HG03139 (cell line): ENCODE measurements around the gene MYL3.

Experiments
- ATAC-seq: cut with Tn5 transposase; IDR thresholded peaks from one replicate; pipeline ENCODE4 v1.9.1; 2021; ENCODE audit not compliant: unreplicated experiment

MYL3 gene

DNA sequence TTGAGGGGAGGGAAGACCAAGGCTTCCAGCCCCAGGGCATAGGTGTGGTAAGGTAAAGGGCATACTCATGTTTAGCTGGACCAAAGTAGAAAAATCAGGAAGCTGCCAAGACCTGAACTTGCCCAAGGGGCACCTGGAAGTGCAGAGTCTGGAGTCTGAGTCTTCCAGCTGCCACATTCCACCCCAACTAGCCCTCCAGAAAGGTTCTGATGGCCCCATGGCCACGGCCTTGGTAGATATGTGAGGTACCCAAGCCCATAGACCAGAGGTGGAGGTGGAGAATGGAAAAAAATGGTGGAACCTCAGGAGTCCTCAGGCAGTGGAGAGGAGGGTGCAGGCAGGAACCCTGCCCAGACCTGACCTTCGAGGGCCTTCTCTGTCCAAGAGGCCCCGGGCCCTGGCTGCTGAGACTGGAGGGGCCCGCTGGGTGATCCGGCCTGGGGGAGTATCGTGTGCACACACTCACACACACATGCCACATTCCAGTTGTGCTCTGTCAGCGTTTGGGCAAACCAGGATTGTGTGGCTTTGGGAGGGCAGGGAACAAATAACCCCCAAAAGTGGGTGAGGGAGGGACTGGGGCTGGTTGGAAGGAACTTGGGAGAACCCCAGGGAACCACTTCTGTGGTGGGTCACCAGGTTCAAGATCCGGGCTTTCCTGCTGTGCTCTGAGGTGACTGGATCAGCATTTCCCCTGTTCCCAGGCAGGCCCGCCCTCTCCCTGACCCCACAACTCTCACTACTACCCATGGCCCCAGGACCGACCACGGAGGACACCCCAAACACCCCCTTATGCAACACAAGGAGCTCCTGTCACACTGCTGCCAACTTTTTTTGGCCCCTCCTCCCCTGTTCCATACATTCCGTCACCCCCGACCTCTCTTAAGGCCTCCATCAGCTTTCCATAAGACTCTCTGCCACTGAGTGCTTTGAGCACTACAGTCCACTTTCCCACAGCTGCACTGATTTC lies 11.6 kb downstream of the MYL3 start:
- ATAC-seq, result no peak

DNA sequence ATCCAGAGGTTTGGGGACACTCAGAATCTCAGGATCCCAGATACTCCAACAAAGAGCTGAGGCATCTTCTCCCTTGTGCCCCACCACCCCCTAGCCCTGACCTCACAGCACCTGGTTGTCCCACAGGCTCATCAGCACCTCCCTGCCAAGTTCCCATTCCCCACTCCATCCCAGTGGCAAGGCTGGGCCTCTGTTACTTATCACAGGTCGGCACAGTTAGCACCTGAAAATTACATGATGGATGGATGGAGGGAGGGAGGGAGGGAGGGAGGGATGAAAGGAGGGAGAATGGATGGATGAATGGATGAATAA lies 12.8 kb downstream of the MYL3 start:
- ATAC-seq, result no peak

DNA sequence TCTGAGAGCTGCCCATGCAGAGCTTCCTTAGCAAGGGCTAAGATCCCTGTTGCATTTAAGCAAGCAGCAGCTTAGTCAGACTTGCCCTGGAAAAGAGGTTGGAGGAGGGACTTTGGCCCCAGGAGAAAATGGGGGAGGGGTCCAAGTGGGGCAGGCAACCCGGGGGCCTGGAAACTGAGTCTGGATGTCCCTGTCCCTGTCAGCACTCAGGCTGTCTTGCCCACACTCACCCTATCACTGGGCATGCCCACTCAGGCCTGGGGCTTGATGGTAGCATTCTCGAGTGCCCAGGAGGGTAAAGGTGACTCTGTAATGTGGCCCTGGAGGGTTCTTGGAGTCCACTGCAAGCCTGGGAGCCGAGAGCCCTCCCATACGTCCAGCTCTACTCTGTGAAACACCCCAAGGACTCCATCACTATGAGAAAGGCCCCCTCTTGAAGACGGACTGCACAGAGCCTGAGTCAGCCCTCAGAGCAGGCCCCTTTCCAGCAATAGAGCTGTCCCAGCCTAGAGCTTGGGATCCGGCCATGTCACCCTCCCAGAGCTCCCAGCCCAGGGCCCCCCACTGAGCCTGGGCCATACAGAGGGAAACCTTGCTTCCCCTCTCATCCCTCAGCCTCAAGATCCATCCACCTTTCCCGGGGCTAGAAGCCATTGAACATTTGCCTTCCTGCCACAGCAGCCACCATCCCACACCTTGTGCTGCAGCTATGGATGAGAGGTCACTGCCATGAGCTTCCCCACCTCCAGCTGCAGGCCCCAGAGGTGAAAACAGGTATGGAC lies 13.4 kb downstream of the MYL3 start:
- ATAC-seq, result no peak

DNA sequence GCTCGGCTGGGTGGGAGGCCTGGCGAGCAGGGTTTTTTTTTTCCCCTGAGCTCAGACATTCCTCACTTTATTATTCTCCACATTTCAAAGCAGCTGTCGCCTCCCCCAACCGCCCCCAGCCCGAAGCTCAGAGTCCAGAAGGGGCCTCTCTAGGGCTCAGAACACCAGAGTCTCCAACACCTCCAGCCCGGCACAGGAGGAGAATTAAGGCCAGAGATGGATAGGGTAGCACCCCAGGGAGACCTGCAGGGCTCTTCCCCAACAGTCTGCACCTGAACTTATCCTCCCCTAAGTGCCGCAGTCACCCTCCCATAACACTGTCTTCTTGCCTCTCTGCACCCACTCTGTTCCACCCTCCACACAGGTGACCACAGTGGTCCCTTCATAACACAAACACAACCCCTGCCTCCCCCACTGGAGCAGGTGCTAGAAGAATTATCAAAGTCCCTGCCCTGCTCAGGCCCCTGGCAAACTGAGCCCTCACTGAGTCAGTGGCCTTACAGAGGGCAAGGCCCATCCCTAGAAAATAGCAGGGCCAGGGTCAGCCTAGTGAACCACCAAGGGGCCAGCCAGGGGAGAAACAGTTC lies 14.1 kb downstream of the MYL3 start:
- ATAC-seq, result no peak

DNA sequence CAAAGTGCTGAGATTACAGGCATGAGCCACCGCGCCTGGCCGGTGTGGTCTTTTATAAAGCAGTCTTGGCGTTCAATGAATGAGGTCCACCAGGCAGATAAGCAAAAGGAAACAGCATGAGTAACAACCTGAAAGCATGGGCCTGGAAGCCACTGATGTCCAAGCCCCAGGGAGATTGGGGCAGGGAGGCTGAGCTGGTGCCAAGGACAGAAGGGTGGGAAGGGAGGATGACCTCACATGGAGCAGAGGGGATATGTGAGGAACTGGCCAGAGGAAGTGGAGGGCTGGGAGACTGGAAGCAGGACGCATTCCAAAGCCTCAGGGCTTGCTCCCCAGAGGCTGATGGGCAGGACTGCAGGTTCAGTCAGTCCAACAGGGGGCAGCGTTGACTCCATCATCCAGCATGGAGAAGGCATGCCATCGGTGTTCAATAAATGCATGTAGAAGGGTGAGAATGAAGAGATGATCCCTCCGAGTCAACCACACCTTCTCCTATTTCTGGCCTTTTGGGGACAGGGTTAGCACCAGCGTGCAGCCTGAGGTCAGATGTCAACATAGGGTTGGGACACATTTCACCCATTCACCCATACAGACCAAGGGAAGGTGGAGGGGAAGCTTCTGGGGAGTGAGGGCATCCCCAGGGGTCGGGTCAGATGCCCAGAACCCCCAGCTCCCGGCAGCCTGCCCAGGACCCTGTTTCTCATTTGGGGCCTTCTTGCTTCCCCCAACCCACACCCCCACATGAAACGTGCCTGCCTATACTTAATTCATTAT lies 14.8 kb downstream of the MYL3 start:
- no peak for ATAC-seq

DNA sequence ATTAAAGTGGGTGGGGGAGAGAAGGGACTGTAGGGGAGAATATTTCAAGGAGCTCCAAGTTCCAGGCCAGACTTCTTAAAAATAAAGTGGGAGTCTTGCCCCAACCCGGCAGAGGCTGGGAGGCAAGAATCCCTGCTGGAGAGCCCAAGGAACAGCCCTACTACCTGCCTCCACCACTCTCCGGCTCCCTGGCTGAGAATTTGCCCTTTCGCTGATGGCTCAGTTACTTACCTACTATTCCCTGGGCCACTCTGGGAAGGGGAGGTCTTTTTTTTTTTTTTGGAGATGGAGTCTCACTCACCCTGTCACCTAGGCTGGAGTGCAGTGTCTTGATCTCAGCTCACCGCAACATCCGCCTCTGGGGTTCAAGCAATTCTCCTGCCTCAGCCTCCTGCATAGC lies 15.5 kb downstream of the MYL3 start:
- ATAC-seq, result no peak

DNA sequence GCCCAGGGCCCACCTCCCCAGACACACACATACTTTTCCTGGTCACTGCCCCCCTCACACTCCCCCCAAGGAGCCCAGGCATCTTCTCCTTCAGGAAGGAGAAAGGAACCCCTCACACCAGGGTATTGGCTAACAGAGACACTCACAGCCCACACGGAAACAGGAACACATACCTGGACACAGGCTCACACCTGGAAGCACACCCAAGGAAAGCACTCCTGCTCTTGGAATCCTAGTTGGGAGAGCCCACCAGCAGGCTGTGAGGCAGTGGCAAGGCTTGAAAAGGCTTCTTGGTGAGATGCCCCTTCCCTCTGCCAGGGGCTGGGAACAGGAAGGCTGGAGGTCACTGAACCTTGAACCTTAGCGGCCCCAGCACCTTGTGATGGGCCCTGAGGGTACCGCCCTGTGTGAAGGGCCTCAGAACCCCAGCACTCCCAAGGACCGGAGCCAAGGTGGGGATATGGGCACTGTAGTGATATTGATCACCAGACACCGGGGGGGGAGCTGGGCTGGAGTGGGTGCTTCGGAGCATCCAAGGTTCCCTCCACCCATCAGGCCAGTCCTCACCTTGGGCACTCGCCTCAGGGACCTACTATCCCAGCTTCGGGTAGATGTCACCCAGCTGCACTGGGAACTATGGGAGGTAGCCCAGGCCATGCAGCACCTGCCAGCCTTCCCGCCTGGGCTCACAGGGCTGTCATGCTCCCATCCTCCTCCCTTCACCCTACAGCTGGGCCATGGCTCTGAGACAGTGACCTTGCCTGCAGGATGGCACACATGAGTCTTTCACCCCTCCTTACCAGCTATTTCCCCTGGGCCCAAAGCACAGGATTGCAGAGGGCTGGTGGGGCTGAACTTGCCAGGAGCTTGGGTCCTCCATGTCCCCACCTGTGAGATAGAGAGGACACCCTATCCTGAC lies 16.4 kb downstream of the MYL3 start:
- ATAC-seq, result no peak

DNA sequence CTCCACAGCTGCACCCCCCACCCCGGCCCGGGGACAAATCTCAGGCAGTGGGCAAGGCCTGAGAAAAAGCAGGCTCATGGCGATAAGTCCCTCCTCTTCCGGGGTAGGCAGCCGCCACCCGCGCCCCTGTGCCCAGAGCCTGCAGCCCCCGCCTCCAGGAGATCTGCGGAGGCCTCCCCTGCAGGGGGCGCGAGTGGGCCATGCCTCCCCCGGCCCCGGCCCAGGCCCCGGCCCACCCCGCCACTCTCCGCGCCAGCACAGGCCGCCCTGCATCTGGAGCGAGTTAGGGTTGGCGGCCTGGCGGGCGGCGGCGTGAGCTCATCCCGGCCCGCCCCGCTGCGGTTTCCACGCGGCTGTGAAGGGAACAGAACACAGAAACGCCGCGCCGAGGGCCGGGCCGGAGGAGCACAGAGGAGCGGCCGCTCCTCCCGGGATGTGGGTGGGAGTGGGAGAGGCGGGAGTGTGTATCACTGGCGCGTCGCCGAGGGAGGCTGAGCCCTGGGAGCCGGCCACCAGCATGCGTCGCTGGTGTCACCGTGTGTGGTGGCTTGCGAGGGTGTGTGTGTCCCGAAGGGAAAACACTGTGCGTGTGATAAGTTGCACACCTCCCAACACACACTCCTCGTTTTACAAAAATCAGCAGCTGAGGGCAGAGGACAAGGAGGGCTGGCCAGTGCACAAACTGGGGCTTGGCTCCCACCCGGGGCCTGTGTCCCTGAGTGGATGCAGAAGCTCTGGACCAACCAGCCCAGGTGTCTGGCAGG lies 17.2 kb downstream of the MYL3 start:
- no peak for ATAC-seq

DNA sequence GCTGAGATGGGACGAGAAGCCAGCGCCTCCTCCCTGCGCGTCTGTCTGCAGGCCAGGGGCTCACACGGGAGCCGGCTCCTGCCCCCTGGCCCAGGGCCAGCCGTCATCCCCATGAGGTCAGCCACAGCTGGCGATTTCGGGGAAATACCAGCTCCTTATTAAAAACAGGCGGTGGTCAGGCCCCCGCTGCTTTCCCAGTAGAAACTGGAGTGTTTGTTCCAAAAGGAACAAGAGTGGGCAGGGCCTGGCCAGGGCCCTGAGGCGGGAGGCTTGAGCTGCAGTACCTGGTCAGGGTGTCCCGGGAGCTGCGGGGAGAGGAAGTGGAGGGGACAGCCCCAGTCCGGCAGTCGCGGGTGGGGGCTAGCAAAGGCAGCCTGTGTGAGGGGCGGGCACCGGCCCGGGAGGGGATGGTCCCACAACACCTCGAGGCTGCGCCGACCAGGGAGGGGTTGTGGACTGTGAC lies 17.8 kb downstream of the MYL3 start:
- no peak for ATAC-seq

DNA sequence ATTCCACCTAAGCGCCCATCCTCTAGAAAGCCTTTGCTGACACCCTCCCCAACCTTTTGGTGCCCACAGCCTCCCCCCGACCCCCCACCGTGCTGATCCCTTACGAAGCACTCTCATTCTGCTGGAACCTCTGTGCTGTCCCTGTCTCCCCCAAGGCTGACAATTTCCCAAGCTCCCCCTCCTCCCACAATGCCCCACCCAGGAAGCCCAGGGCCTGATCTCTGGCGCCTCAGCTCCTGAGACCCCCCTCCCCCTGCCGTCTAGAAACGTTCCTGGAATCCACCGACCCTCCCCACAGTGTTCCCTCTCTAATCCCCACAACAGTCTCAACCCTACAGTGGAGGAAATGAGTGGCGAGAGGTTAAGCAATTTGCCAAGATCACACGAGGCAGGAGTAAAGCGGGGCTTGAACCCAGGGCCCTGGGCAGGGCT lies 18.3 kb downstream of the MYL3 start:
- no peak for ATAC-seq

DNA sequence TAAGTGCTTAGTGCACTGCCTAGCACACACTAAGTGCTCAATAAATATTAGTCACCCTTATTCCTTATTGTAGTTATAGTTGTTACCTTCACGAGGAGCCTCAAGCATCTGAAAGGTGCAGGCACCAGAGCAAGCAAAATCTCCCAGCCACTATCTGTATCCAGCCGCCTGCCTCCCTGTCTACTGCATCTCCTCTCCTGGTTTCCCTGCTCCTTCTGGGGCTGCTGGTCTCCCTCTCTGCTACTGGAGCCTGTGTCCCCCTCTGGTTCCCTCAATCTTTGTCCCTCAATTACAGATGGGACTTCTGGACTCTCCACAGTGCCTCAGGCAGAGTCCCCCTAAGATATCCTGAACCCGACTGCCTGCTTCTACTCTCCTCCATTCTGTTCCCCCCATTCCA lies 18.8 kb downstream of the MYL3 start:
- no peak for ATAC-seq

DNA sequence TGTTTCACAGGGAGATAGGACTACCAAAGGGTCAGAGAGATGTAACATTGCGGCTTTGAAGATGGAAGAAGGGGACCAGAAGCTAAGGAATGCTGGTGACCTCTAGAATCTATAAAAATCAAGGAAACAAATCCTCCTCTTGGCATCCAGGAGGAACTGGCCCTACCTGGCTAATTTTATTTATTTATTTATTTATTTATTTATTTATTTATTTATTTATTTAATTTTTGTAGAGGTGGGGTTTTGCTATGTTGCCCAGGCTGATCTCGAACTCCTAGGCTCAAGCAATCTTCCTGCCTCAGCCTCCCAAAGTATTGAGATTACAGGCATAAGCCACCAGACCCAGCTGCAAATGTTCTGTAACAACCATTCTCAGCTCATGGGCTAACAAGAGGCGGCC lies 19.7 kb downstream of the MYL3 start:
- no peak for ATAC-seq

DNA sequence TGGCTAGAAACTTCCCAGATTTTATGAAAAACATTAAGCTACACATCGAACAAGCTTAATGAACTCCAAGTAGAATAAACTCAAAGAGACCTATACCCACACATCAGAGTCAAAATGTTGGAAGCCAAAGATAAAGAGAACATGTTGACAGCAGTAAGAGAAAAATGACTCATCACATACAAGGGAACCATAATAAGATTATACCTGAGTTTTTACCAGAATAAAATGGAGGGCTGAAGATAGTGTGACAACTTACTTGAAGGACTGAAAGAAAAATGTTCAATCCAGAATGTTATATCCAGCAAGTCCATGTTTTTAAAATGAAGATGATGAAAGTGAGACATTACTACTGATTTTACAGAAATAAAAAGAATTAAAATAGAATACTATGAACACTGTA lies 22.8 kb downstream of the MYL3 start:
- ATAC-seq, result no peak

DNA sequence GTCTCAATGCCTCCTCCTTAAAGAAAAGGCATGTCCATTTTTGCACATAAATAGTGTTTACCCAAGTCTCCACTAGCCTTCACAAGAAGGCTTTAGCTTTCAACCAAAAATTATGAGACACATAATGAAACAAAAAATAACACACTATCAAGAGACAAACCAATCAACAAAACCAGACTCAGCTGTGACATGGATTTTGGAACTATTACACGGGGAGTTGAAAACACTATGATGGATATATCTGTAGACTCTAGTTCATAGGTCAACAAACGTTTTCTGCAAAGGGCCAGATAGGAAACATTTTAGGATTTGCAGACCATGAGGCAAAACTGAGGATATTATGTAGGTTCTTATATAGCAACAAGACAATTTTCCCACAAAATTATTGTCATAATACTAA lies 24.9 kb downstream of the MYL3 start:
- ATAC-seq, result no peak

DNA sequence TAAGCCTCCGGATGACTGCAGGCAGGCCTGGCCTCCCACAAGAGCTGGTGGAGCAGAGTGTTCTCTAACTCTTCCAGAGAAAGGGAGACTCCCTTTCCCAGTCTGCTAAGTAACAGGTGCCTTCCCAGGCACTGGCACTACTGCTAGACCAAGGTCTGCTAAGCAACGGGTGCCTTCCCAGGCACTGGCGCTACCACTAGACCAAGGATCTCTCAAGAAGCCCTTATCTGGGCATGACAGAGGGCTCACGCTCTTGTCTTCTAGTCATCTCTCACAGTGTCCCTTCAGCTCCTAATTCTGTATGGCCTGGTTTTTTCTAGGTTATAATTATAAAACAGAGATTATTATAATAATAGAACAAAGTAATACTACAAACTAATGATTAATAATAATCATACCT lies 27.8 kb downstream of the MYL3 start:
- ATAC-seq, result no peak

DNA sequence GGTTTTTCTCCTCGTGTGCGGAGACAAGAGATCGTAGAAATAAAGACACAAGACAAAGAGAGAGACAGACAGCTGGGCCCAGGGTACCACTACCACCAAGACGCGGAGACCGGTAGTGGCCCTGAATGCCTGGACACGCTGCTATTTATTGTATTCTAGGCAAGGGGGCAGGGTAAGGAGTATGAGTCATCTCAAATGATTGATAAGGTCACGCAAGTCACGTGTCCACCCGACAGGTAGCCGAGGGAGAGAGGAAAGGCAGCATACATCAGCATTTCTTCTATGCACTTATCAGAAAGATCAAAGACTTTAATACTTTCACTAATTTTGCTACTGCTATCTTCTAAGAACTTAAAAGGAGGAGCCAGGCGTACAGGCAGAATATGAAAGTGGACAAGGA lies 28.2 kb downstream of the MYL3 start:
- ATAC-seq, result no peak

DNA sequence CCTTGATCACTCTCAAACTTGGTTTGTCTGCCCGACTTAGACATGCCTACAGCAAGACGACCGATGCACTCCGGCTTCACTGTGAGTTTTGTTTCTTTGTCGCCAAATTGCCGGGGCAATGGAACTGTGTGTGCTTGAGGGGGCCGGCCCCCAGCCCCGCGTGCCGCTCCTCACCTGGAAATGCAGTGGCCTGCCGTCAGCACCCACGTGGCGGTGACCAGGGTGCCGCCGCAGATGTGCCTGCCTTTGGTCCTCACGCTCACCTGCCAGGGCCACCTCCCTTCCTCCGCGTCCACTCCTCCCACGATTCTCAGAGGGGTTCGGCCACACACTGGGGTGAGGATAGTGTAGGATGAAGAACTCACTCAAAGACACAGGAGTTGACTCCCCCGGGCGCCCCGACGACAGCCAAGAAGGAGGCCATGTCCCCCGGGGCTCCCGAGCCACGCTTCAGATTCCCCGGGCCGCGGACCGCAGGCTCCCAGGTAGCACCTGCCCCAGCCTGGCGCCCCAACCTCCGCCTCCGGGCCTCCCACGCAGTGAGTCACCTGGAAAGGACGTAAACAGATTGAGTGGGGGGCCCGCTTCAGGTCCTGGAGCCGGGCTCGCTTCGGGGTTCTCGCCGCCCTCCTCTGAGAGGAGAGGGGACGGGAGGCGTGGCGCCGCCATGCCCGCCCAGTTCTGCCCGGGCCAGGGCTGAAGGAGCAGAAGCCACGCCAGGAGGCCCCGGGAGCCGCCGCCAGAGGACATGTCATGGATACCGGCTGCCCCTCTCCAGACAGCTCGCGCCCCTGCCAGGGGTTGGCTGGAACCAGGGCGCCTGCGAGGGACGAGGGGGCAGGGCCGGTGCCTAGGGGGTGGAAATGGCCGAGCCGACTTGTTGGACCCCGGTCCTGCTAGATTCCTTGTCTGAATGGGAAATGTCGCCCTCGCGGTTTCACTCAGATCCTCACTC lies 29.6 kb downstream of the MYL3 start:
- no peak for ATAC-seq

DNA sequence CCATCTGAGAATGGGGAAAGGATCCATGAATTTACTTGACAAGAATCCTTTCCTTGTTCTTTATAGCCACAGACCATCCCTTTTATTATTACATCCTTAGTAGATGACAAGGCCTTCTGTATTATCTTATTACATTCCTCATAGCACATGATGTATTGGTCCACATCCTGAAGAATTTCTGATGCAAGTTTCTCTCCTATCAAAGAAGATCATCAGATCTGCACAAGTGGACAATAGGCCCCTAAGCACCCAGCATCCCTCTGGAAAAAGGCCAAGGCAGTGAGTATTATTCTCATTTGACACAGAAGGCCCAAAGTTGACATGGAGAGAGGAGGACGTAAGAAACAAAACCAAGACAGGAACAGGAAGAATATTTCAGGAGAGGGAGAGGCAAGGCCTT lies 31.4 kb downstream of the MYL3 start:
- no peak for ATAC-seq
